ENCODE measurements around the gene SSU72.
"Not testable (repeated sequence)": the region's sequence is repeated elsewhere in the genome, so short reads cannot be mapped to it uniquely, and the experiment has no call there.

SSU72 gene

DNA sequence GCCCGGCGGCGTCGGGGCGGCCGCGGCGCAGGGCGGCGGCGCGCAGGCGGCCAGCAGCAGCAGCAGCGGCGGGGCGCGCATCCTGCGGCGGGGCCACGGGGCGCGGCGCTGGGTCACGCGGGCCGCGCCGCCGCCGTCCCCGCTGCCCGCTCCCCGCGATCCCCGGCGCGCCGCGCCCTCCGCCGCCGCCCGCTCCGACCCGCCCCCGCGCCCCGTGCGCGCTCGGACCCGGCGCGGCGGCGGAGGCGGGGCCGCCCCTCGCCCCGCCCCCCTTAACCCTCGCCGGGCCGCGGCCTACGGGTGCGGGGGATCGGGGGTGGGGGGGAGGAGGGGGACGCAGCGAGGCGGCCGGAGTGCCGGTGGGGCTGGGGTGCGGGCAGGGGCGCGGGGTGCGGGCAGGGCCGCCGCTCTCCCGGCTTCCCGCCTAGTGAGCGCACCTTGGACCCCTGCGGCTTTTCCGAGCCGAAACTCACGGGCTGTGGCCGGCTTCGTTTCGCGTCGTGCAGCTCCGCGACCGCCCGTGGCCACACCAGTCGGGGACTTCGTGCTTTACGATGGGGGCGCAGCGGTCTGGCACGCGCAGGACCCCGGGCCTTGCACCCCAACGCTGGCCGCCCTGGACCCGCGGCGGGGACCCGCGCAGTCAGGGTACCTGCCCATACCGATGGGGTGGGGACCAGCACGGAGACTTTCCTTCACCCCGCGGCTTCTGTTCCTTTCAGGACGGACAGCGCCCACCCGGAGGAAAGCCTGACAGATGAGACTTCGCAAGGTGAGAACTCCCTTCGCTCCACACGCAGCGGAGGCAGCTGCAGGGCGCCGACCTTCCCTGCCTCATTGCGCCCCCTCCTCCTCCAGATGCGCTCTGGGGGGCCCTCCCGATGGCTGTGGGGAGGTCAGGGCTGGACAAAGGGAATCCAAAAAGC lies 25.5 kb upstream of the SSU72 start, which contains the start of gene FNDC10:
Gene FNDC10 (minus strand): TSS at position 201 of the 926 bp plus-strand sequence. CDS start 120 bp downstream, at position 81.
- peak within 1 kb of the TSS in 10 of 11 experiments; percentile 32 to 62 (median 52); a peak in 18 of 22 replicates for H3K9ac ChIP-seq

GRCh38 chr1:1599030-1599934 lies 24.6 kb upstream of the SSU72 start:
- Histone ChIP-seq H3K27me3 (peaks cover 39 to 72% (median 53%) of the 10 kb centered on the region in 11 experiments), H3K4me2 (peak overlapping the region; percentile 75 to 94 (median 90)), H3K27ac (no peak overlapping the region), H3K9ac (peak overlapping the region in 10 of 11 experiments; percentile 32 to 62 (median 52); a peak in 18 of 22 replicates), H3K4me3 (peak overlapping the region; percentile 55 to 75 (median 61)), H3K4me1 (peaks cover 41 to 72% (median 66%) of the 10 kb centered on the region in 10 experiments), H3K36me3 (no peaks in the 10 kb centered on the region), H4K20me1 (peaks cover 0 to 31% (median 9%) of the 10 kb centered on the region in 11 experiments; a peak in 12 of 22 replicates), H3K9me3 (replicated peaks in 1 of 11) (no peaks in the 10 kb centered on the region)
- no peak for TF ChIP-seq Cebpa-rat (IDR thresholded peaks at IDR 0.05)

More for the DNA sequence above, 25.5 kb upstream of the SSU72 start, which contains the start of gene FNDC10:
- Histone ChIP-seq H3K4me1 (peaks cover 41 to 79% (median 73%) of the 10 kb centered on the region in 10 experiments), H3K36me3 (no peaks in the 10 kb centered on the region), H3K27me3 (peaks cover 39 to 72% (median 53%) of the 10 kb centered on the region in 11 experiments), H3K4me3 (peak within 1 kb of the TSS; percentile 55 to 75 (median 61)), H3K27ac (no peak within 1 kb of the TSS), H3K4me2 (peak within 1 kb of the TSS; percentile 82 to 94 (median 90)), H4K20me1 (peaks cover 0 to 31% (median 9%) of the 10 kb centered on the region in 11 experiments; a peak in 12 of 22 replicates), H3K9me3 (replicated peaks in 1 of 11) (no peaks in the 10 kb centered on the region)
- TF ChIP-seq Cebpa-rat (IDR thresholded peaks at IDR 0.05) = no peak

- no peak overlapping the region for H3K27ac ChIP-seq
- H3K4me3 ChIP-seq = no peak overlapping the region
- peaks cover 0 to 31% (median 9%) of the 10 kb centered on the region in 11 experiments; a peak in 13 of 22 replicates for H4K20me1 ChIP-seq
- peak overlapping the region; percentile 81 to 94 (median 90); a peak in 20 of 22 replicates for H3K4me2 ChIP-seq
- no peaks in the 10 kb centered on the region for H3K36me3 ChIP-seq
- H3K9me3 ChIP-seq (replicated peaks in 1 of 11) = no peaks in the 10 kb centered on the region
- no peak overlapping the region for H3K9ac ChIP-seq
- TF ChIP-seq Cebpa-rat (IDR thresholded peaks at IDR 0.05) = no peak
- H3K27me3 ChIP-seq = peaks cover 39 to 72% (median 53%) of the 10 kb centered on the region in 11 experiments
- peaks cover 37 to 66% (median 60%) of the 10 kb centered on the region in 10 experiments for H3K4me1 ChIP-seq
These were observed 24.0 kb upstream of the SSU72 start for GRCh38 chr1:1598720-1599029.

DNA sequence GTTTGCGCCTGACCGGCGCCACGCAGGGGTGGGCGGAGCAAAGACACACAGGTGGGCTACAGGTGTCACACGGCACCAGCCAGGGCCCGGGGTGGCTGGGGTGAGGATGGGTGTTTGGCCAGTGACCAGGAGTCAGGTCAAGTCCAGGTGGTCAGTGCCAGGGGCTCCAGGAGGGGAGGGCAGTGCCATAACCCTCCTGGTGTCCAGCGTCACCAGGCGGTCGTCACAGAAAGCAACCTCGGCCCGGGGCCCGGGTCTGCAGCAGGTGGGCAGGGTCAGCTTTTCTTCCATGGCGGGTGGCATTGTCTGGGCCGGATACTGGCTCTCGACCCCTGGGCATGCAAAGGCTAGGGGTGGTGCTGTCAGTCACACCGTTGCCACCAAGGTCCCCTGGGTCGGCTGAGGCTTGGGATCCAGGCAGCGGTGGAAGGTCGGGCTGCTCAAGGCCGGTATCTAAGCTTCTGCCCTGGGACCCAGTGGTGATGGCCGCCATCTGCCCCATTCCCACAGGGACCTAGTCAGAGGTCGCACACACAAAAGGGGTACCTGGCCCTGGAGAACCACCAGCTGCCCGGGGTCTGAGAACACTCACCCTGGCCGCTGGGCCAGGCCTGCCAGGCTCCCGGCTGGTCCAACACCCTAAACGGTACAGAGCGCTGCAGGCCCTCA lies 23.5 kb upstream of the SSU72 start:
- H3K27ac ChIP-seq = no peak overlapping the region
- peaks cover 0 to 31% (median 9%) of the 10 kb centered on the region in 11 experiments; a peak in 13 of 22 replicates for H4K20me1 ChIP-seq
- H3K4me2 ChIP-seq = peak overlapping the region; percentile 81 to 94 (median 90)
- H3K36me3 ChIP-seq = no peaks in the 10 kb centered on the region
- peaks cover 32 to 61% (median 55%) of the 10 kb centered on the region in 10 experiments for H3K4me1 ChIP-seq
- H3K9me3 ChIP-seq (replicated peaks in 1 of 11) = no peaks in the 10 kb centered on the region
- H3K27me3 ChIP-seq = peaks cover 39 to 69% (median 53%) of the 10 kb centered on the region in 11 experiments
- TF ChIP-seq Cebpa-rat (IDR thresholded peaks at IDR 0.05) = no peak
- no peak overlapping the region for H3K4me3 ChIP-seq
- H3K9ac ChIP-seq = peak overlapping the region in 4 of 11 experiments; percentile 4 to 20 (median 12); a peak in 3 of 22 replicates

DNA sequence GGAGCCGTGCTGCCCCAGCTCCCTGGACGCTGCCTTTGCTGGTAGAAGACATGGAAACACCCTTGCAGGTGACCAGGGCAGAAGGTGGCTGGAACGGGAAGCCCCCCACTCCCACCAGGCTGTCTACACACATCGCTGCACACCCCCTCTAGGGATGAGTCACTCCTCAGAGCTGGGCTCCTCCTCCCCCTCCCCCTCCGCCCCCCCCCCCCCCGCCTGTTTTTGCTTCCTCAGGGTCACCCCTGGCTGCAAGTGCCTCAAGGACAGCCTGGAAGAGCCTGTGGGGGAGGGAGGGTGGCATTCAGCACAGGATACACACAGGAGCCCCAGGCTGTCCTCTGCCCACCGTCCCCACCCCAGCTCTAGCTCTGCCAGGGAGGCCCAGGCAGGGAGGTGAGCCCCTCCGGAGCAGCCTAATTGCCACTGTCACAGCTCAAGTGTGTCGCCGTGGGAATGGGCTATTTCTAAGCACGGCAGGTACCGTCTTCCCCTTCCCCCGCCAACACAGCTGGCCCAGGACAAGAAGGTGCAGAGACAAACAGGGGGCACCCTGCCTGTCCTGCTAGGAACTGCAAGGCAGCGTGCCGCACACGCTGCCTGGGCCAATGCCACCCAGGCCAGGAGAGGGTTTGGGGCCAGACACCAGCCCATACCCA lies 22.7 kb upstream of the SSU72 start:
- Histone ChIP-seq H3K4me2 (peak overlapping the region; percentile 81 to 94 (median 90)), H3K9me3 (replicated peaks in 1 of 11) (no peaks in the 10 kb centered on the region), H3K27ac (no peak overlapping the region), H3K4me3 (peak overlapping the region in 1 of 10 experiments; percentile 29; a peak in 1 of 20 replicates), H3K4me1 (peaks cover 27 to 53% (median 47%) of the 10 kb centered on the region in 10 experiments), H3K9ac (peak overlapping the region in 5 of 11 experiments; percentile 4 to 22 (median 16); a peak in 4 of 22 replicates), H3K27me3 (peaks cover 39 to 64% (median 53%) of the 10 kb centered on the region in 11 experiments), H3K36me3 (no peaks in the 10 kb centered on the region), H4K20me1 (peaks cover 0 to 30% (median 8%) of the 10 kb centered on the region in 11 experiments; a peak in 12 of 22 replicates)
- TF ChIP-seq Cebpa-rat (IDR thresholded peaks at IDR 0.05) = no peak

DNA sequence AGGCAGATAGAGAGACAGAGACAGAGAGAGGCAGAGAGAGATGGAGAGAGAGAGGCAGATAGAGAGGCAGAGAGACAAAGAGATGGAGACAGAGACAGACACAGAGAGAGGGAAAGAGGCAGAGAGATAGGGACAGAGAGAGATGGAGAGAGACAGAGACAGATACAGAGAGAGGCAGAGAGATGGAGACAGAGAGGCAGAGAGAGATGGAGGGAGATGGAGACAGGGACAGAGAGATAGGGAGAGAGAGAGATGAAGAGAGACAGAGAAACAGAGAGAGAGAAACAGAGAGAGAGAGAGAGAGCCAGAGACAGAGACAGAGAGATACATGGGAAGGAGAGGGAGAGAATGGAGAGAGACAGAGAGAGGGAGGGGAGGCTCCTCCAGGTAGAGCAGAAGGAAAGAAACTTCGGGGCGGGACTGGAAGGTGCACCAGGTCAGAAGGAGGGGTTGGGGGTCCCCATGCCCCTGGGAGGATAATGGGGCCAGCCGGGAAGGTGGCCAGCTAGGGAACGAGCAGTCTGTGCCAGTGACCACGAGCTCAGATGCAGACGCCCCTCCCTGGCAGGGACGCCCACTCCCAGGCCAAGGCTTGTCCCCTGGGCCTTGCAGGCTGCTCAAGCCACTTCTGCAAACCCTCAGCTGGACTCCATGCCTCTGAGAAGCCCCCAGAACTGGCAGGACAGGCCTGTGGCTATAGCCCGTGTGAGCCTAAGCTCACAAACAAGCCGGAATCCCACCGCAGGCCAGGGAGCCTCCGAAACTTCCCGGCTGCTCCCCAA lies 22.0 kb upstream of the SSU72 start:
- Histone ChIP-seq H3K4me3 (no peak overlapping the region), H3K27ac (no peak overlapping the region), H3K4me1 (peaks cover 23 to 50% (median 41%) of the 10 kb centered on the region in 10 experiments), H4K20me1 (peaks cover 0 to 24% (median 6%) of the 10 kb centered on the region in 11 experiments; a peak in 12 of 22 replicates), H3K27me3 (peaks cover 34 to 58% (median 49%) of the 10 kb centered on the region in 11 experiments), H3K4me2 (peak overlapping the region in 10 of 11 experiments; percentile 37 to 94 (median 90); a peak in 16 of 22 replicates), H3K36me3 (no peaks in the 10 kb centered on the region), H3K9me3 (replicated peaks in 1 of 11) (no peaks in the 10 kb centered on the region), H3K9ac (no peak overlapping the region)
- TF ChIP-seq Cebpa-rat (IDR thresholded peaks at IDR 0.05) = no peak

DNA sequence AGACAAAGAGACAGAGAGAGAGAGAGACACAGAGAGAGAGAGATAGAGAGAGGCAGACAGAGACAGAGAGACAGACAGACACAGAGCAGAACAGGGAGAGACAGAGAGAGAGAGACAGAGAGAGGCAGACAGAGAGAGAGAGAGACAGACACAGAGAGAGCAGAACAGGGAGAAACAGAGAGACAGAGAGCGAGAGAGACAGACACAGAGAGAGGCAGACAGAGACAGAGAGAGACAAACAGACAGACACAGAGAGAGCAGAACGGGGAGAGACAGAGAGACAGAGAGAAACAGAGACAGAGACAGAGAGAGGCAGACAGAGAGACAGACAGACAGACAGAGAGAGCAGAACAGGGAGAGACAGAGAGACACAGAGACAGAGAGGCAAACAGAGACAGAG lies 20.7 kb upstream of the SSU72 start:
- not testable (repeated sequence) for H3K4me3 ChIP-seq; H3K27ac ChIP-seq; H3K9me3 ChIP-seq (replicated peaks in 1 of 11); H3K9ac ChIP-seq; H3K36me3 ChIP-seq; H3K4me2 ChIP-seq
- H4K20me1 ChIP-seq = peaks cover 0 to 21% (median 6%) of the 10 kb centered on the region in 11 experiments; a peak in 12 of 22 replicates
- H3K4me1 ChIP-seq = peaks cover 23 to 41% (median 34%) of the 10 kb centered on the region in 10 experiments
- H3K27me3 ChIP-seq = peaks cover 21 to 45% (median 37%) of the 10 kb centered on the region in 11 experiments
